ENCODE measurements around the gene C3orf62.
A peak's percentile ranks its signal among the peaks of the same experiment; 100 is the strongest.

C3orf62 gene

DNA sequence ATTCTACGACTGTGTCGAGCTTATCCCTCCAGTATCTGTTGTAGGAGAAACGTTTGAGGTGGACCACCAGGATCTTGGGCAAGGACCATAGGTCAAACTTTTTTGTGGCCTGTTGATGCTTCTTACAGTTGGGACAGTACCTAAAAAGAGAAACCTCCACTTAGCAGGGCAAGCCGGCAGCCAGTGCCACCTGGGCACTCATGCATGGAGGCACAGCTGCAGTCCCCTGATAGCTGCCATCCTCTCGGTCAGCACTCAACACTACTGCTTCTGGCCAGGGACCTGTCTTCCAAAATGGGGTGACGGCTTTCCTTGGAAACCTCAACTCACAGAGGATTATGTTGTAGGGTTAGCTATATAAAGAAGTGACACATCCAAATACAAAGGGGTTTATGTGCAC is 7.0 kb upstream of the C3orf62 start:
- no peak for TF ChIP-seq ZFX (IDR thresholded peaks at IDR 0.05; ENCODE audit: borderline replicate concordance)
- TF ChIP-seq, protein P1, sequence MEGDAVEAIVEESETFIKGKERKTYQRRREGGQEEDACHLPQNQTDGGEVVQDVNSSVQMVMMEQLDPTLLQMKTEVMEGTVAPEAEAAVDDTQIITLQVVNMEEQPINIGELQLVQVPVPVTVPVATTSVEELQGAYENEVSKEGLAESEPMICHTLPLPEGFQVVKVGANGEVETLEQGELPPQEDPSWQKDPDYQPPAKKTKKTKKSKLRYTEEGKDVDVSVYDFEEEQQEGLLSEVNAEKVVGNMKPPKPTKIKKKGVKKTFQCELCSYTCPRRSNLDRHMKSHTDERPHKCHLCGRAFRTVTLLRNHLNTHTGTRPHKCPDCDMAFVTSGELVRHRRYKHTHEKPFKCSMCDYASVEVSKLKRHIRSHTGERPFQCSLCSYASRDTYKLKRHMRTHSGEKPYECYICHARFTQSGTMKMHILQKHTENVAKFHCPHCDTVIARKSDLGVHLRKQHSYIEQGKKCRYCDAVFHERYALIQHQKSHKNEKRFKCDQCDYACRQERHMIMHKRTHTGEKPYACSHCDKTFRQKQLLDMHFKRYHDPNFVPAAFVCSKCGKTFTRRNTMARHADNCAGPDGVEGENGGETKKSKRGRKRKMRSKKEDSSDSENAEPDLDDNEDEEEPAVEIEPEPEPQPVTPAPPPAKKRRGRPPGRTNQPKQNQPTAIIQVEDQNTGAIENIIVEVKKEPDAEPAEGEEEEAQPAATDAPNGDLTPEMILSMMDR (IDR thresholded peaks at IDR 0.05), result no peak
- H3K27ac ChIP-seq, result no peak overlapping the region

DNA sequence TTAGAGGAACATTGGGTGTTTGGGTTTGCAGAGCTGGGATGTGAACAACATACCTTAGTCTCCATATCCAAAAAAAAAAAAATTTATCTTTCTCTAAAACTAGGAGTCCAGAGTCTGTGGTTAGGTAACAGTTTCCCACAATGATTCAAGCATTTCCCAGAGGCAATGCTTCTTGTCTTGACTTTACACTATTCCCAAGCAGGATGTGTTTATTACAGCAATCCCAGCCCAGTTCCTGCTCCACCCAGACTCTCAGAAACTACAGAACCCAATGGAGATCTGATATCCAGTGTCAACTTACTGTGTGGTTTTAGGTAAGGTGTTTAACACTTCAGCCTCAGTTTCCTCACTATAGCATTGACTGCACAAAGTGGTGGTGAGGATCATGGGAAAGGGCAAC is 2.3 kb upstream of the C3orf62 start:
- no peak for TF ChIP-seq ZFX (IDR thresholded peaks at IDR 0.05; ENCODE audit: borderline replicate concordance)
- TF ChIP-seq, protein P1 (IDR thresholded peaks at IDR 0.05), result no peak
- peak overlapping the region; percentile 29; the same call in 1 of the 2 replicates for H3K27ac ChIP-seq

- TF ChIP-seq, protein P1 (IDR thresholded peaks at IDR 0.05), result no peak
- no peak for TF ChIP-seq ZFX (IDR thresholded peaks at IDR 0.05; ENCODE audit: borderline replicate concordance)
Measured at GRCh38 chr3:49278548-49278947, 1.5 kb upstream of the C3orf62 start.

DNA sequence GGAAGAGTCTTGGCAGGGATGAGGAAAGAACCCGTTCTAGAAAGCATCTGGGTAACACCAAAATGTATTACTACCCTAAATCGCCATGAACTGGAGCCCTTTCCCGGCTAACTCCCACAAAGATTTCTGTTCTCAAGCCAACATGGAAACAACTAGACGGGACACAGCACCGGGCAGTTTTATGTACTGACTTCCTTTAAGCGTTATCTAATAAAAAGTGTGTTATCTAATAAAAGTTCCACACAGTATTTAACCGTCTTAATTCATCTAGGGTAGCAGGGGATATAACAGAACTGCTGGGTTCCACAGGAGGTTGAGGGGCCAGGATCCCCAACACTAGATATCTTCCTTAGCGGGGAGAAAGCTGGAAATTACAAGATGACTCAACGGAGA is 347 bp upstream of the C3orf62 start:
- H3K27ac ChIP-seq, result peak overlapping the region; percentile 74
- no peak for TF ChIP-seq ZFX (IDR thresholded peaks at IDR 0.05; ENCODE audit: borderline replicate concordance)
- TF ChIP-seq, protein P1 (IDR thresholded peaks at IDR 0.05), result no peak

More at GRCh38 chr3:49278548-49278947, 1.5 kb upstream of the C3orf62 start:
- peak overlapping the region; percentile 74 for H3K27ac ChIP-seq

- H3K27ac ChIP-seq, result no peak overlapping the region
- TF ChIP-seq ZFX (IDR thresholded peaks at IDR 0.05; ENCODE audit: borderline replicate concordance), result no peak
- TF ChIP-seq, protein P1 (IDR thresholded peaks at IDR 0.05), result no peak
Measured at GRCh38 chr3:49273825-49274532, 3.1 kb downstream of the C3orf62 start.

DNA sequence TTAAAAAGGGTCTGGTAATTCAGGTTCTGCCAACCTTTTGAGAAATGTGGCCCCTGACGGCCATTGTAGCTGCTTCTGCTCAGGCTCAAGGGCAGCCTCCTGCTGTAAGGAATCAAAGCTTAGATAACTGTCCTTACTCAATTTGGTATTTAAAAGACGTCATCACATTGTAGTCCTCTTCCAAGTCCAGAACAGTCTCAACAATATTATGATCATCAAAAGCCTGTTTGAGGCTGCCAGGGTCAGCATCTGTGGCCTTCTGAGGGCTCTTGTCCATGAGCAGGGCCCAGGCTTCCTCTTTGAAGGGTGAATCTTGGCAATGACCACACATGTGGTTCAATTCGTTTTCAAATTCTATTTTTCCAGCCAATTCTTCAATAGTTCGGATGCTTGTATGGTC is 6.0 kb downstream of the C3orf62 start:
- no peak overlapping the region for H3K27ac ChIP-seq
- TF ChIP-seq ZFX (IDR thresholded peaks at IDR 0.05; ENCODE audit: borderline replicate concordance), result no peak
- TF ChIP-seq, protein P1 (IDR thresholded peaks at IDR 0.05), result no peak

- no peak overlapping the region for H3K27ac ChIP-seq
- no peak for TF ChIP-seq ZFX (IDR thresholded peaks at IDR 0.05; ENCODE audit: borderline replicate concordance)
- TF ChIP-seq, protein P1 (IDR thresholded peaks at IDR 0.05), result no peak
Measured at GRCh38 chr3:49270156-49270500, 6.9 kb downstream of the C3orf62 start.

All from 22Rv1 (cell line).